ENCODE results near the gene GOLGA6L10.
"Not testable (repeated sequence)": the region's sequence is repeated elsewhere in the genome, so short reads cannot be mapped to it uniquely, and the experiment has no call there.

DNA sequence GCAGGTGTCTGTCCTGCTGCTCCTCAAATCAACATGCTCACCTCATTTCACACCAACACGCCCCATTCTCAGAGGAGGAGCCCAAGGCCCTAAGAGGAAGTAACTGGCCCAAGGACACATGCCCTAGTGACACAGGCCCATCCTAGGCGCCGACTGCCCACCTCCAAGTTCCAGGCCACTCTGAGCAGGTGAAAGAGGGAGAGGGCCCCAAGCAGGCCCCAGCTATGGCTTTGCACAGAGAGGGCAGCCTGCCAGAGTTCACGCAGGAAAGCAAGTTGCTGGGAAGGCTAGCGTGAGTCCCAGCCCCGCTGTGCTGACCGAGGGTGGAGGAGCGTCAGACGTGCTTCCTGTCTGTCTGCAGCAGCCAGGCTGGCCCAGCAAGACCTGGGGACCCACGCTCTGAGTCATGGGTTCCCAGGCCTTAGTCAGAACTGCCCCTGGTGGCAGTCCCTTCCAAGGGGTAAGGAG is 13.1 kb downstream of the GOLGA6L10 start:
- TF ChIP-seq, protein P1, sequence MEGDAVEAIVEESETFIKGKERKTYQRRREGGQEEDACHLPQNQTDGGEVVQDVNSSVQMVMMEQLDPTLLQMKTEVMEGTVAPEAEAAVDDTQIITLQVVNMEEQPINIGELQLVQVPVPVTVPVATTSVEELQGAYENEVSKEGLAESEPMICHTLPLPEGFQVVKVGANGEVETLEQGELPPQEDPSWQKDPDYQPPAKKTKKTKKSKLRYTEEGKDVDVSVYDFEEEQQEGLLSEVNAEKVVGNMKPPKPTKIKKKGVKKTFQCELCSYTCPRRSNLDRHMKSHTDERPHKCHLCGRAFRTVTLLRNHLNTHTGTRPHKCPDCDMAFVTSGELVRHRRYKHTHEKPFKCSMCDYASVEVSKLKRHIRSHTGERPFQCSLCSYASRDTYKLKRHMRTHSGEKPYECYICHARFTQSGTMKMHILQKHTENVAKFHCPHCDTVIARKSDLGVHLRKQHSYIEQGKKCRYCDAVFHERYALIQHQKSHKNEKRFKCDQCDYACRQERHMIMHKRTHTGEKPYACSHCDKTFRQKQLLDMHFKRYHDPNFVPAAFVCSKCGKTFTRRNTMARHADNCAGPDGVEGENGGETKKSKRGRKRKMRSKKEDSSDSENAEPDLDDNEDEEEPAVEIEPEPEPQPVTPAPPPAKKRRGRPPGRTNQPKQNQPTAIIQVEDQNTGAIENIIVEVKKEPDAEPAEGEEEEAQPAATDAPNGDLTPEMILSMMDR (IDR thresholded peaks at IDR 0.05; ENCODE audit: insufficient read depth, low read length, poor library complexity, severe bottlenecking): not testable (repeated sequence)
- not testable (repeated sequence) for TF ChIP-seq EZH2phosphoT487 (conservative IDR thresholded peaks at IDR 0.05; ENCODE audit: low read length)
